Endothelial cell of umbilical vein (primary cell): ENCODE data around the gene ACAA2. TPM values are rescaled to one million over a fixed set of nuclear protein-coding genes. Genes with fewer than 3 reads are reported as not detected.

Source experiments
- BruUV-seq: library from RNA; stranded (reverse); fragments of 400-500 nt; replicated peaks from 2 replicates; lab custom pipeline; 2021; lab: Mats Ljungman, UMichigan
- CTCF ChIA-PET: fragments of 300-600, 350-600 bp; sonication (Branson Sonifier 250); formaldehyde crosslinking; loops from one replicate; lab custom pipeline; 2021; ENCODE audit warnings: antibody characterized with exemption, inconsistent platforms; lab: Charles Lee
- POLR2A ChIA-PET: fragments of 300-600, 350-600 bp; sonication (Branson Sonifier 250); formaldehyde crosslinking; loops from one replicate; lab custom pipeline; 2021; ENCODE audit warnings: antibody characterized with exemption, inconsistent platforms; lab: Charles Lee
- DNase-seq: peaks from one replicate; pipeline ENCODE4 v3.0.0-alpha.2; 2011; ENCODE audit warnings: low read depth, low spot score
- FAIRE-seq: peaks from 2 replicates; lab custom pipeline; 2011; peaks lifted over from hg19 to GRCh38; lab: Jason Lieb, UNC
- H2AFZ ChIP-seq: 2 replicates; pipeline ENCODE4 v1.6.0; 2012; ENCODE audit warnings: low read depth, low read length, control low read depth, inconsistent platforms
- H3K27ac ChIP-seq: 2 replicates; pipeline ENCODE4 v1.5.1; 2011; ENCODE audit warnings: low read depth, mild to moderate bottlenecking, control low read depth, low read length, moderate library complexity; ENCODE audit not compliant: insufficient read depth
- H3K27me3 ChIP-seq, 2 experiments: 2 replicates each; pipeline versions ENCODE4 v1.6.0 to v1.6.1; 2011; ENCODE audit warnings: low read length in 2 of 2, mixed read lengths in 1 of 2; ENCODE audit not compliant: control insufficient read depth in 2 of 2, insufficient read depth in 2 of 2
- H3K36me3 ChIP-seq, 2 experiments: 2 replicates in 1 of 2; 3 replicates in 1 of 2; pipeline ENCODE4 v1.5.1; 2011; ENCODE audit warnings: low read length in 2 of 2, mild to moderate bottlenecking in 1 of 2, moderate library complexity in 1 of 2; ENCODE audit not compliant: control insufficient read depth in 2 of 2, insufficient read depth in 2 of 2; ENCODE audit errors: extremely low read depth in 1 of 2
- H3K4me1 ChIP-seq: 3 replicates; pipeline ENCODE4 v1.5.1; 2011; ENCODE audit warnings: mild to moderate bottlenecking, low read length; ENCODE audit not compliant: control insufficient read depth, insufficient read depth; ENCODE audit errors: extremely low read depth
- H3K4me2 ChIP-seq: 2 replicates; pipeline ENCODE4 v1.6.1; 2011; ENCODE audit warnings: low read length, control low read depth, mixed read lengths; ENCODE audit not compliant: insufficient read depth
- H3K4me3 ChIP-seq, 3 experiments: fragments of 200-600 bp in 1 of 3; sonication (generic), shearing (Covaris generic) in 1 of 3; replicated peaks in 1 of 3; 2 replicates each; pipeline ENCODE4 v1.5.1; 2011 to 2016; ENCODE audit warnings: control low read depth in 3 of 3, low read length in 3 of 3, mild to moderate bottlenecking in 2 of 3, inconsistent platforms in 1 of 3, low read depth in 1 of 3, moderate library complexity in 1 of 3; ENCODE audit not compliant: insufficient read depth in 1 of 3
- H3K79me2 ChIP-seq: 2 replicates; pipeline ENCODE4 v1.6.0; 2012; ENCODE audit warnings: low read length, inconsistent platforms; ENCODE audit not compliant: control insufficient read depth, insufficient read depth
- H3K9ac ChIP-seq: replicated peaks from 2 replicates; pipeline ENCODE3; 2011; ENCODE audit warnings: low read length, control low read depth; ENCODE audit not compliant: insufficient read depth; ENCODE audit errors: extremely low read depth
- H3K9me1 ChIP-seq: replicated peaks from 3 replicates; pipeline ENCODE4 v1.6.0; 2011; ENCODE audit warnings: mild to moderate bottlenecking, low read length; ENCODE audit not compliant: control insufficient read depth, insufficient read depth; ENCODE audit errors: extremely low read depth
- H3K9me3 ChIP-seq: replicated peaks from 2 replicates; pipeline ENCODE4 v1.5.1; 2012; ENCODE audit warnings: low read length, inconsistent platforms; ENCODE audit not compliant: control insufficient read depth, insufficient read depth
- H4K20me1 ChIP-seq: replicated peaks from 2 replicates; pipeline ENCODE3; 2011; ENCODE audit warnings: mild to moderate bottlenecking, low read length; ENCODE audit not compliant: control insufficient read depth, insufficient read depth; ENCODE audit errors: extremely low read depth
- EZH2 ChIP-seq: IDR thresholded peaks from 2 replicates; pipeline ENCODE4 v1.6.1; 2012; ENCODE audit warnings: borderline replicate concordance, low read depth, mild to moderate bottlenecking, moderate library complexity, low read length, inconsistent platforms; ENCODE audit not compliant: severe bottlenecking
- FOS ChIP-seq: IDR thresholded peaks from 2 replicates; pipeline ENCODE4 v1.6.1; 2011; ENCODE audit warnings: mild to moderate bottlenecking, low read length, moderate library complexity, borderline replicate concordance; ENCODE audit not compliant: insufficient read depth
- GATA2 ChIP-seq: IDR thresholded peaks from 2 replicates; pipeline ENCODE4 v1.7.0; 2011; ENCODE audit warnings: low read depth, mild to moderate bottlenecking, moderate library complexity, mixed read lengths, low read length; ENCODE audit not compliant: insufficient read length, insufficient read depth
- JUN ChIP-seq: IDR thresholded peaks from 2 replicates; pipeline ENCODE4 v1.6.1; 2011; ENCODE audit warnings: borderline replicate concordance, low read depth; ENCODE audit not compliant: insufficient read length, insufficient read depth
- MYC ChIP-seq: IDR thresholded peaks from one replicate; pipeline ENCODE4 v1.6.1; 2011; ENCODE audit warnings: mild to moderate bottlenecking, low read depth, low read length
- POLR2A ChIP-seq: IDR thresholded peaks from 2 replicates; pipeline ENCODE4 v1.6.1; 2012; ENCODE audit warnings: low read depth, mild to moderate bottlenecking, control low read depth, low read length
- POLR2AphosphoS5 ChIP-seq: IDR thresholded peaks from 2 replicates; pipeline ENCODE4 v1.6.1; 2012; ENCODE audit warnings: low read depth, mild to moderate bottlenecking, control low read depth, low read length, moderate library complexity; ENCODE audit not compliant: insufficient read depth
- dilution Hi-C: fragments of 300-500 bp; cut with MboI; formaldehyde crosslinking; loops from one replicate; pipeline ENCODE4 v1.15.0; 2019; ENCODE audit warnings: low sequenced_read_pairs; ENCODE audit not compliant: extremely low pct_ligation_motif_present
- intact Hi-C: fragments of 100-400 bp; cut with micrococcal nuclease; formaldehyde crosslinking; loops from one replicate; pipeline ENCODE4 v1.10.0; 2022
- polyA plus RNA-seq, 4 experiments: library from polyadenylated mRNA; depleted of rRNA in 3 of 4; stranded (reverse) in 3 of 4; unstranded in 1 of 4; fragments of >200 nt; gene quantifications; 2 replicates each; pipeline versions ENCODE4 v1.2.1 to v1.2.3, GENCODE V29; 2011 to 2012; ENCODE audit warnings: missing spikeins in 1 of 4
- total RNA-seq: library from RNA; stranded (reverse); gene quantifications from 2 replicates; pipeline ENCODE4 v1.2.3, GENCODE V29; 2021
- TF ChIP-seq, protein P1 (sequence below), 2 donors: IDR thresholded peaks; 1 replicate in 1 of 2; 2 replicates in 1 of 2; pipeline ENCODE4 v1.5.1; 2011; ENCODE audit warnings: low read length in 2 of 2, mild to moderate bottlenecking in 2 of 2, moderate library complexity in 2 of 2, control low read depth in 1 of 2, inconsistent platforms in 1 of 2, low read depth in 1 of 2; ENCODE audit not compliant: insufficient read depth in 1 of 2; ENCODE audit errors: extremely low read depth in 1 of 2
- TF ChIP-seq, protein P2 (sequence below): IDR thresholded peaks from 2 replicates; pipeline ENCODE4 v1.6.1; 2011; ENCODE audit not compliant: insufficient read depth, insufficient read length

The ACAA2 gene
- total and polyA plus RNA-seq, 2 donors (not counting 3 experiments of a cell fraction or from before 2014, with no cell fraction given): 18.6 to 44.9 TPM

DNA sequence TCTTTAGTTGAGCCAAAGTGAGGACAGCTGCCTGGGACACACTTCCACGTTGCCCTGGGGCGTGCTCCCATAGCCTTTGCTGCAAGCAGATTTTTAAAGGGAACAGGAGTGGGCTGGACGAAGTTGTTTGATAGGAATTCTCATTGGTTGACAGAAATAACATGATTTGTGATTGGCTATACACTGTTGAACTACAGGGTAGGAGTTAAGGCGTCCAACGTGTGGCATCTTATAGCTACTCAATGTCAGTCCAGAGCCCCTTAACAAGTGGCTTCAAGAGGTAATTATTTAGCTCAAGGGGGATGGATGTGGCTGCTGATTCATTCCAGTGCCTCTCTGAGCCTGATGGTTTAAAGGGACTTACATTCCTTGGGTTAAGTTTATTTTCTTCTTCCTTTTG, 65.5 kb downstream of the ACAA2 start:
- Histone ChIP-seq H4K20me1 (no peaks in the 10 kb centered on the region), H3K4me3 (no peak overlapping the region), H3K36me3 (no peaks in the 10 kb centered on the region), H3K4me2 (peak overlapping the region; percentile 20), H3K4me1 (peaks cover 17% of the 10 kb centered on the region), H3K9ac (no peak overlapping the region), H3K27ac (peak overlapping the region; percentile 39), H3K9me3 (no peaks in the 10 kb centered on the region), H3K9me1 (no peaks in the 10 kb centered on the region), H3K79me2 (no peaks in the 10 kb centered on the region), H2AFZ (peak overlapping the region; percentile 50), H3K27me3 (peaks cover 5 to 15% of the 10 kb centered on the region in 2 experiments)
- CTCF ChIA-PET: interaction anchor here (0.6 to 1.4 kb wide), 2 partner anchors 15 to 110 kb away, joined by 3 read pairs; no protein-coding TSS in a partner anchor
- BruUV-seq: no TSS peak
- DNase-seq (peak; percentile 50), FAIRE-seq (peak; percentile 90)
- dilution Hi-C loops (no loop called here), intact Hi-C loops (no loop called here)
- TF ChIP-seq EZH2 (no peak), POLR2AphosphoS5 (no peak), MYC (no peak), JUN (no peak), POLR2A (no peak), FOS (no peak), GATA2 (no peak)
- TF ChIP-seq, protein P1, sequence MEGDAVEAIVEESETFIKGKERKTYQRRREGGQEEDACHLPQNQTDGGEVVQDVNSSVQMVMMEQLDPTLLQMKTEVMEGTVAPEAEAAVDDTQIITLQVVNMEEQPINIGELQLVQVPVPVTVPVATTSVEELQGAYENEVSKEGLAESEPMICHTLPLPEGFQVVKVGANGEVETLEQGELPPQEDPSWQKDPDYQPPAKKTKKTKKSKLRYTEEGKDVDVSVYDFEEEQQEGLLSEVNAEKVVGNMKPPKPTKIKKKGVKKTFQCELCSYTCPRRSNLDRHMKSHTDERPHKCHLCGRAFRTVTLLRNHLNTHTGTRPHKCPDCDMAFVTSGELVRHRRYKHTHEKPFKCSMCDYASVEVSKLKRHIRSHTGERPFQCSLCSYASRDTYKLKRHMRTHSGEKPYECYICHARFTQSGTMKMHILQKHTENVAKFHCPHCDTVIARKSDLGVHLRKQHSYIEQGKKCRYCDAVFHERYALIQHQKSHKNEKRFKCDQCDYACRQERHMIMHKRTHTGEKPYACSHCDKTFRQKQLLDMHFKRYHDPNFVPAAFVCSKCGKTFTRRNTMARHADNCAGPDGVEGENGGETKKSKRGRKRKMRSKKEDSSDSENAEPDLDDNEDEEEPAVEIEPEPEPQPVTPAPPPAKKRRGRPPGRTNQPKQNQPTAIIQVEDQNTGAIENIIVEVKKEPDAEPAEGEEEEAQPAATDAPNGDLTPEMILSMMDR (IDR thresholded peaks at IDR 0.05; ENCODE audit: extremely low read depth in 1 of 2, insufficient read depth in 1 of 2, low read depth in 1 of 2, low read length in 2 of 2): no peak
- TF ChIP-seq, protein P2, sequence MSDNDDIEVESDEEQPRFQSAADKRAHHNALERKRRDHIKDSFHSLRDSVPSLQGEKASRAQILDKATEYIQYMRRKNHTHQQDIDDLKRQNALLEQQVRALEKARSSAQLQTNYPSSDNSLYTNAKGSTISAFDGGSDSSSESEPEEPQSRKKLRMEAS: no peak
- POLR2A ChIA-PET: interaction anchor here (0.6 kb wide), 1 partner anchor 200 kb away, joined by 3 read pairs; no protein-coding TSS in a partner anchor
